HG02623 (cell line): Measurements from ENCODE around the gene SERPINB13.

Source experiments
- ATAC-seq: cut with Tn5 transposase; IDR thresholded peaks from one replicate; pipeline ENCODE4 v1.9.1; 2021; ENCODE audit warnings: moderate library complexity; ENCODE audit not compliant: unreplicated experiment

The SERPINB13 gene

DNA sequence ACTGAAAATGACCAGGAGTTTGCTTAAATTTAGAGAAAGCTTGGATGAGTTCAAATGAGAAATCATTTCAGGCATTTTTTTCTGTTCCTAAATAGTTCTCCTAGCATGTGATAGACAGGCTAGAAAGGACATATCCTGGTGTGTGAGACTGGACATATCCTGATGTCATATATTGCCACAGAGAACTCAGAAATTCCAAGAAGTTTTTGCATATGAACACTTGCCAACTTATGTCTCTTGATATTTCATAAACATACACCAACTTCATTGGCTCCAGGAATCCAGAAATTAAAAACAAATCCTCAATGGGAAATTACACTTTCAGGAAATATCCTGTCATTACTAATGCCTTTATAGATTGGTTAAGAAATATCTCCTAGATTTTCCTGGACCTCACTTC, 59.8 kb downstream of the SERPINB13 start:
- no peak for ATAC-seq

DNA sequence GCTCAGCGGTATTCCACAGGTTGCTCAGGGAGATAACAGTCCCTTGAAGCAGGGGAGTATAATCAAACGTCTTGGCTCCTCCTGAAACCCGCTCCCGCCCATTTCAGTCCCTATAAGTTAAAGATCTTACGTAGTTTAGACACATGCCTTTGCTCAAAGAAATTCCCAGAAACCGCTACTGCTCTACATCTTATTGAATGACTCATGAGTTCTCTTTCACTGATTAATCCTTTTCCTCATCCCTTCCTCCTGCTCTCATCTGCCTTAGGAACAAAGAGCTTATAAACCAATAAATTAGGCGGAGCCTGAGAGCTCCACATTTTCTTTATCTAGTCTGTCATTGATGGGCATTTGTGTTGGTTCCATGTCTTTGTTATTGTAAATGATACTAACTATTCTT, 61.1 kb downstream of the SERPINB13 start:
- no peak for ATAC-seq
